HepG2 (cell line): ENCODE results near the gene SUSD4. TPM values are rescaled to one million over a fixed set of nuclear protein-coding genes. Genes with fewer than 3 reads are reported as not detected.

Experiments
- ATAC-seq: fragments of 200-7000 bp; cut with Tn5 transposase; 3 replicates; pipeline ENCODE4 v1.9.1; 2020; ENCODE audit warnings: mild to moderate bottlenecking, moderate library complexity
- BruUV-seq: library from RNA; stranded (reverse); fragments of 400-500 nt; replicated peaks from 2 replicates; lab custom pipeline; 2021; lab: Mats Ljungman, UMichigan
- CTCF ChIA-PET: fragments of 300-600 bp; formaldehyde crosslinking; extraction: SDS; loops from one replicate; lab custom pipeline; 2021; ENCODE audit warnings: low total read pairs, inconsistent platforms, low intra/inter-chr PET ratio; lab: Yijun Ruan, JAX
- POLR2A ChIA-PET: fragments of 350-600 bp; sonication (Branson Sonifier 250); formaldehyde crosslinking; loops from one replicate; lab custom pipeline; 2020; ENCODE audit warnings: antibody characterized with exemption, inconsistent platforms; lab: Yijun Ruan, JAX
- DNase-seq: peaks from one replicate; pipeline ENCODE4 v3.0.0-alpha.2; 2015; ENCODE audit warnings: low spot score
- FAIRE-seq: peaks from 3 replicates; lab custom pipeline; 2011; peaks lifted over from hg19 to GRCh38; lab: Jason Lieb, UNC
- H2AFZ ChIP-seq: one replicate; pipeline ENCODE4 v1.6.1; 2011; ENCODE audit warnings: low read length, inconsistent platforms
- H3K27ac ChIP-seq: fragments of 300-600 bp; 3 replicates; pipeline ENCODE4 v1.8.0; 2011; ENCODE audit warnings: mixed run types, mild to moderate bottlenecking, mixed read lengths, low read length, inconsistent platforms; ENCODE audit not compliant: insufficient read depth; ENCODE audit errors: extremely low read length
- H3K27me3 ChIP-seq, 2 experiments: fragments of 200-600 bp in 1 of 2; 2 replicates in 1 of 2; 3 replicates in 1 of 2; pipeline versions ENCODE4 v1.6.0 to v1.8.0; 2011; ENCODE audit warnings: low read length in 2 of 2, mild to moderate bottlenecking in 2 of 2, moderate library complexity in 2 of 2, inconsistent platforms in 1 of 2; ENCODE audit not compliant: insufficient read depth in 2 of 2, control insufficient read depth in 1 of 2
- H3K36me3 ChIP-seq, 2 experiments: fragments of 200-600 bp in 1 of 2; replicated peaks in 1 of 2; 2 replicates in 1 of 2; 3 replicates in 1 of 2; pipeline versions ENCODE4 v1.5.1 to v1.8.0; 2011; ENCODE audit warnings: low read length in 2 of 2, inconsistent platforms in 1 of 2; ENCODE audit not compliant: insufficient read depth in 2 of 2, control insufficient read depth in 1 of 2
- H3K4me1 ChIP-seq: 2 replicates; pipeline ENCODE4 v1.5.1; 2012; ENCODE audit warnings: low read length, inconsistent platforms; ENCODE audit not compliant: insufficient read depth
- H3K4me2 ChIP-seq: 2 replicates; pipeline ENCODE4 v1.6.0; 2011; ENCODE audit warnings: low read depth, low read length, inconsistent platforms
- H3K4me3 ChIP-seq, 3 experiments: fragments of 200-600 bp in 1 of 3; sonication (generic), shearing (Covaris generic) in 1 of 3; replicated peaks in 1 of 3; 2 replicates each; pipeline ENCODE4 v1.5.1; 2011 to 2016; ENCODE audit warnings: low read length in 3 of 3, inconsistent platforms in 2 of 3, low read depth in 2 of 3, mild to moderate bottlenecking in 2 of 3, control low read depth in 1 of 3, mixed read lengths in 1 of 3; ENCODE audit not compliant: insufficient read depth in 1 of 3
- H3K79me2 ChIP-seq: one replicate; pipeline ENCODE4 v1.6.1; 2011; ENCODE audit warnings: low read length, inconsistent platforms; ENCODE audit not compliant: insufficient read depth
- H3K9ac ChIP-seq: 2 replicates; pipeline ENCODE4 v1.6.0; 2011; ENCODE audit warnings: mild to moderate bottlenecking, low read depth, low read length, inconsistent platforms; ENCODE audit not compliant: insufficient read depth
- H3K9me3 ChIP-seq: 2 replicates; pipeline ENCODE4 v1.5.1; 2012; ENCODE audit warnings: mild to moderate bottlenecking, low read length
- H4K20me1 ChIP-seq: 2 replicates; pipeline ENCODE4 v1.6.0; 2011; ENCODE audit warnings: inconsistent platforms, mild to moderate bottlenecking, low read length, moderate library complexity; ENCODE audit not compliant: insufficient read depth
- ADNP ChIP-seq: sonication (generic); formaldehyde crosslinking; IDR thresholded peaks from 2 replicates; pipeline ENCODE4 v1.4.0; 2020; ENCODE audit warnings: missing genetic modification reagents
- GTF2F1 ChIP-seq: fragments of 150-350 bp; IDR thresholded peaks from 2 replicates; pipeline ENCODE4 v1.6.1; 2014; ENCODE audit warnings: low read length
- HBP1 ChIP-seq: IDR thresholded peaks from 2 replicates; pipeline ENCODE4 v1.6.1; 2016; ENCODE audit warnings: low read depth, control low read depth
- MAF1 ChIP-seq: sonication (generic); formaldehyde crosslinking; IDR thresholded peaks from 2 replicates; pipeline ENCODE4 v1.5.0; 2020; ENCODE audit warnings: missing genetic modification reagents, borderline replicate concordance
- RERE ChIP-seq: IDR thresholded peaks from 2 replicates; pipeline ENCODE4 v1.6.1; 2016; ENCODE audit warnings: low read depth, missing genetic modification reagents, missing compliant biosample characterization
- SIN3A ChIP-seq: IDR thresholded peaks from 2 replicates; pipeline ENCODE4 v1.6.1; 2011; ENCODE audit warnings: low read depth, mild to moderate bottlenecking, control low read depth, low read length, borderline replicate concordance
- SMAD1 ChIP-seq: sonication (generic); formaldehyde crosslinking; IDR thresholded peaks from 2 replicates; pipeline ENCODE4 v1.4.0; 2020; ENCODE audit warnings: missing genetic modification reagents, low read depth, mild to moderate bottlenecking, borderline replicate concordance
- TGIF2 ChIP-seq: IDR thresholded peaks from 2 replicates; pipeline ENCODE4 v1.6.1; 2016; ENCODE audit warnings: control low read depth, missing compliant biosample characterization
- ZBTB44 ChIP-seq: sonication (generic); formaldehyde crosslinking; IDR thresholded peaks from 2 replicates; pipeline ENCODE4 v1.4.0; 2020; ENCODE audit warnings: missing genetic modification reagents
- ZFP37 ChIP-seq: sonication (generic); formaldehyde crosslinking; IDR thresholded peaks from 2 replicates; pipeline ENCODE4 v1.4.0; 2020; ENCODE audit warnings: missing genetic modification reagents, borderline replicate concordance
- ZNF138 ChIP-seq: sonication (generic); formaldehyde crosslinking; IDR thresholded peaks from 2 replicates; pipeline ENCODE4 v1.5.0; 2020; ENCODE audit warnings: mild to moderate bottlenecking, low read depth, missing genetic modification reagents
- ZNF574 ChIP-seq: sonication (generic); formaldehyde crosslinking; IDR thresholded peaks from 2 replicates; pipeline ENCODE4 v1.4.0; 2020; ENCODE audit warnings: missing genetic modification reagents
- WGBS: methylation state at CpG from one replicate; pipeline ENCODE4 v1.1.6; 2017; ENCODE audit warnings: low lambda C conversion rate; 5-methylcytosine and 5-hydroxymethylcytosine counted together
- in situ Hi-C: cut with HindIII; loops from 2 replicates; pipeline ENCODE4 v1.10.0; 2017; ENCODE audit warnings: low pct_unique_long_range_greater_than_20kb; ENCODE audit not compliant: extremely low pct_ligation_motif_present
- intact Hi-C: fragments of 100-400 bp; cut with micrococcal nuclease; formaldehyde crosslinking; loops from one replicate; pipeline ENCODE4 v1.10.0; 2022; ENCODE audit not compliant: unreplicated experiment
- polyA plus RNA-seq, 8 experiments: library from polyadenylated mRNA; depleted of rRNA in 3 of 8; stranded (reverse) in 7 of 8; unstranded in 1 of 8; fragments of >200 nt; fragmentation: Illumina TruSeq in 4 of 8; extraction: Trizol in 4 of 8; gene quantifications; 2 replicates each; pipeline versions ENCODE4 v1.2.1 to v1.2.3, GENCODE V29; 2011 to 2016; ENCODE audit warnings: low read depth in 4 of 8, missing spikeins in 1 of 8, mixed read lengths in 1 of 8; ENCODE audit not compliant: insufficient read depth in 1 of 8
- total RNA-seq, 5 experiments: library from RNA; depleted of rRNA; stranded (reverse); fragments of >200 nt; fragmentation: Illumina TruSeq; extraction: Trizol; gene quantifications; 2 replicates each; pipeline ENCODE4 v1.2.3, GENCODE V29; 2016; ENCODE audit warnings: low read depth in 1 of 5

SUSD4 gene
- total and polyA plus RNA-seq, 2 of the 13 experiments (the other 11 are each of a cell fraction or from before 2014, with no cell fraction given) = not detected

GRCh38 chr1:223308136-223308535 is 55.8 kb downstream of the SUSD4 start:
- Histone ChIP-seq H4K20me1 (no peaks in the 10 kb centered on the region), H3K27me3 (no peaks in the 10 kb centered on the region; a peak in 1 of 5 replicates), H3K9me3 (peaks cover 7% of the 10 kb centered on the region; the same call in 1 of the 2 replicates), H3K36me3 (no peaks in the 10 kb centered on the region), H2AFZ (no peak overlapping the region), H3K4me3 (no peak overlapping the region), H3K27ac (no peak overlapping the region), H3K79me2 (no peaks in the 10 kb centered on the region), H3K4me2 (no peak overlapping the region), H3K4me1 (no peaks in the 10 kb centered on the region), H3K9ac (no peak overlapping the region)
- ChIA-PET POLR2A (no interaction called here), CTCF (no interaction called here)
- in situ Hi-C loops (no loop called here), intact Hi-C loops (no loop called here)
- FAIRE-seq = no peak
- no peak for ATAC-seq
- BruUV-seq = no TSS peak
- DNase-seq = no peak
- 46% methylated on average over 2 of the region's 2 CpGs for WGBS
- TF ChIP-seq MAF1 (no peak), SMAD1 (no peak), ADNP (CRISPR knock-in tag) (no peak), RERE (no peak), GTF2F1 (no peak), ZNF574 (CRISPR knock-in tag) (no peak), ZBTB44 (CRISPR knock-in tag) (no peak), HBP1 (no peak), TGIF2 (CRISPR knock-in tag) (no peak), ZNF138 (no peak), SIN3A (no peak), ZFP37 (no peak)
